Measurements from ENCODE around the gene LAMA4.

Gene LAMA4

DNA sequence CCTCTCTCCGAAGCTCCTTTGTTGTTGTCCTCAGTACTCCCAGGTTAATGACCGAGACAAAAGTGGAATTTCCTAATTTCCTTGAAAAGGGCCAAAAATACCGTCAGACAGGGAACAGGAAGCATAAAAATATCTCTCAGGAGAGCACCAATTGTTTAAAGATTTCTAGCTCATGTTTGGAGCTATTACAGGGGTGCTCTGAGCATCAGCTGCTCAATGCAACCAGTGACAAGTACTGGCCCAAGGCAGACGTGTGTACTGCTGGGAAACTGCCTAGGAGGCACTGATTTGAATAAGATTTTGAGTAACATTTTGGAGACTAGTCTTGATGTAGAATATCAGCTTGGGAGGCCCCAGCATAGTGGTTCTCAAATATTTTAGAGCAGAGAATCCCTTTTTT, 17.3 kb downstream of the LAMA4 start:
- no peak for DNase-seq

- no peak for DNase-seq
Observed at GRCh38 chr6:112235956-112236355, 18.4 kb downstream of the LAMA4 start.

- DNase-seq = peak; percentile 52
Observed at GRCh38 chr6:112234601-112235000, 19.8 kb downstream of the LAMA4 start.

GRCh38 chr6:112233847-112234246, 20.5 kb downstream of the LAMA4 start:
- peak; percentile 90 for DNase-seq

DNA sequence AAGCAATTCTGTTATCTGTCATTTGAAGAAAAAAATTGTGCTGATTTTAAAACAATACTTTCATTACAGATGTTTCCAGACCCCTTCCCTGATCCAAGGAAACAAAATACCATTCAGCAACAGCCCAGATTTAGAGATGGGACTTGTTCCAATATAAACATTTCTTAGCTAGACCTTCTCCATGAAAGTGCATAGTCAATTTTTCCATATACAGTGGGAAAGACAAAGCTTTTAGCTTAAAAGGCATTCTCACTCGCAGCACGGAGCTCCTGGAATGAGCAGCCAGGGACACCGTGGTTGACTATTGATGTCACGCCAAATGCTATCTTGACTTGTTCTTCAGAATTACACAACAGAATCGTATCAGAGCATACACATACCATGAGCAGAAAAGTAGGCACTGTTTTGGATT, 21.5 kb downstream of the LAMA4 start:
- peak; percentile 90 for DNase-seq

GRCh38 chr6:112231594-112232060, 22.7 kb downstream of the LAMA4 start:
- no peak for DNase-seq

- DNase-seq = no peak
Observed at GRCh38 chr6:112231164-112231563, 23.2 kb downstream of the LAMA4 start.

DNA sequence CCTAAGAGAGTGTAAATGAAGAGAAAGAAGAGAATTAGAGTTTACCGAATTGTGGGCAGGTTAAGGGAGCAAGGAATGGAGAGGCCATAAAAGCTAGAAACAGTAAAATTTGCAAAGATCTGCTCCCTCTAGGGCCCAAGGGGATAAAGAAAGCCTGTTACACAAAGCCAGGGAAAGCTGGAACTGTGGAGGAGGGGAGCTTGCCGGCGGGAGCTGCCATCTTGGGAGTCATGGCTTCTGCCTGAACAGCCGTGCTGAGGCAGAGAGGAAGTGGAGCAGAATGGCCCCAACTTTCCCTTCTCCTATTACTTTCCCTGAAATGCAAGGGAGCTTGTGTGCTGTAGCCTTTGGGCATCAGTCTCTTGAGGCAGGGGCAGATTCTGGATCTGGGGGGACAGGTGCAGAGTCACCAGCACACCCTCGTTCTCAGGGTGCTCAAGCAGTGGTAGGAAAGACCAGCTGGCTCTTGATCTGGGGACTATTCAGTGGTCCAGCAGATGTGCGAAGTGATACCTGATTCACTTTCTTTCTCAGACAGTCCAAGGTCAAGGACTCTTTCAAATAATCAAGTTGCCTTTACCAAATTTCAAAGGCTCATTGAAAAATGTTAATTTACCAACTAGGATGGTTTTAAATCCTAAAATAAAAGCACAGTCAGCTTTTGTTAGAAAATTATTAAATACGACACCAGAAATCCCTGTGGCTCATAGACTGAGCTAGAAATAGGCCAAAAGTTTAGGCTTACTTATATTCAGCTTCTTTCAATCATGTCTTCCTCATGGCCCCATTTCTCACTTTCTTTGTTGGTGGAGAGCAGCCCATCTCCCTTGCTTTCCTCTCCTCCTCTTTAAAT, 25.7 kb downstream of the LAMA4 start:
- no peak for DNase-seq

GRCh38 chr6:112227992-112228391, 26.4 kb downstream of the LAMA4 start:
- no peak for DNase-seq

GRCh38 chr6:112227411-112227810, 27.0 kb downstream of the LAMA4 start:
- DNase-seq = no peak

DNA sequence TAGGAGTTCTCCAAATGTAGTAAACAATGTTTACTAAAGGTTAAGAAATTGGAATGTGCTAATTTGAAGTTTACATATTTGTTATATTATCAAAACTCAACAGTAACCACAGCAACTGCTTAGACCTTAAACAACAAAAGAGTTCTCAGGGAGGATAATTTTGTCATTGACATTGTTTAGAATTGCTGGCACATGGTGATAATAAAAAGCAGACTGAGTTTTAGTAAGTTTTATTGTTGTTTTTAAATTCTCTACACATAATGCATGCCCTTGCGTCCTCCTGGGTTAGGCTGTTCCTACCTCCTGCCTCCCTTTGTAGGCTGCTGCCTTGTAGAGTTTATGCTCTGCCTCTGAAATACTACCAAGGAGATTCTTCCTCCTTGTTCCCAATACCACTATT, 28.7 kb downstream of the LAMA4 start:
- DNase-seq = no peak

GRCh38 chr6:112224088-112224487, 30.3 kb downstream of the LAMA4 start:
- no peak for DNase-seq

DNA sequence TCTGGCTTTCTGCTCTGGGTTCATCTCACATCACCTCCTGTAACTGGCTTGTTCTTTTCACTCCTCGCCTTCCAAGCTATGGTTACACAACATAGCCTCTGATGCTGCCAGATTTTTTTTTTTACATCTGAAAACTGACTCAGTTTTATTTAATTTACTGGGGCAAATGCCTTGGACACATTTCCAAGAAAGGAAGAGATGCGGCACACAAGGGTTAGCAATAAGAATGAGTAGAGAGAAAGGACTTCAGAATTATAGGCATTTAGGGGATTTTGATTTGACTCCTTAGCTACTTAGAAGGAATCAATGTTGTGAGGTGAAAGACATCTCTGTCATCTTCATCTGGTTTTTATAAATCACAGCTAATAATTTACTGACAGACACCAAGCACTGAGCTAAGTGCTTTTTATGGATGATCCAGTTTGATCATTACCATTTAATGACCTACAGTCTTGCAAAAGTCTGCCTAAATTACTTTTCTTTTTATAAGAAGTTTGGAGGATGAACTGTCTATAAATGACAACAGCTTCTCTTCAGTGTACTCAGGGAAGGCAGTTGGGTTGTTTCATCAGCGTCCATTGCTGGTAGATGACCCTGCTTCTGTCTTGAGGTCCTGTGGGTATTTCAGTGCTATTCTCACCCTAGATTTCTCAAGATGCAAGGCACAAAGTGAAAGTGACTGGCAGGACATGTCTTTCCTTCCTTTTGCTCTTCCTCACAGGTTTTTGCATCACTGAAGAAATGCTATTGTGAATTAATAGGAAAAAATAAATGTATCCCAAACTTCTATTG, 31.1 kb downstream of the LAMA4 start:
- peak; percentile 87 for DNase-seq

DNA sequence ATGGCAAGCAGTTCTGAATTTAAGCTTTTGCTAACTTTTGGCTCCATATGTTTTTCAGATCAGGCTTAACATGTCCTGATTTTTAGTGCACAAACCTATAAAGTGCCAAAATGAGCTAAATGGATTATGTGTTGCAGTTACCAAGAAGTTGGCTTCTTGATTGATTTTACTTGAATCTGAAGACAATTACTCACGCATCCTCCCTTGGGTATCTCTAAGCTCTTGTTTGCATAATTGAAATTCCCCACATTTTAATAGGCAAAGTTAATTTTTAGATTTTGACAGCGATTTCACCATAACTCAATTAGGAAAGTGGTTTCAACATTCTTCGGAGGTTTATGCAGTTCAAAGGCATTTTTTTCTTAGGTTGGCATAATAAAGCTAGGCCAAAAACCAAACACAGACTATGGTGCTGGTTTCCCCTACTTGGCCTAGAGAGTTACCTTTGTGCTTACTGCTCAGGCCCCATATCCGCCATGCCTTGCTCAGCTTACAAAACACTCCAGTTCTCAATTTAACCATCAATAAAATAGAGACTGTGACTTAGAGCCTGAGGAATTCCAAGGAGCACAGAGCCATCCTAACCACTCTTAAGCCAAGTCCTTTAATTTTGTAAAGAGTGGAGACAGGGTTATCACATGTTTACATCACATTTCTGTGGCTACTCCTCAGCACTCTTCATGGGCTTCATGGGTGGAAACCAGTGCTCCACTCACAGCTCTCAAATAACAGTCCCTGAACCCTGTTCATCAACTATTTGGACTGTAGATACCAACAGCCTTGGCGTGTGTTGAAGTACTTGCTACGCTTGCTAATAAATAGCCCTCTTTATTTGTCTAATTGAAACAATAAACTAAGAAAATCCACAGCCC, 32.1 kb downstream of the LAMA4 start:
- peak; percentile 80 for DNase-seq

DNA sequence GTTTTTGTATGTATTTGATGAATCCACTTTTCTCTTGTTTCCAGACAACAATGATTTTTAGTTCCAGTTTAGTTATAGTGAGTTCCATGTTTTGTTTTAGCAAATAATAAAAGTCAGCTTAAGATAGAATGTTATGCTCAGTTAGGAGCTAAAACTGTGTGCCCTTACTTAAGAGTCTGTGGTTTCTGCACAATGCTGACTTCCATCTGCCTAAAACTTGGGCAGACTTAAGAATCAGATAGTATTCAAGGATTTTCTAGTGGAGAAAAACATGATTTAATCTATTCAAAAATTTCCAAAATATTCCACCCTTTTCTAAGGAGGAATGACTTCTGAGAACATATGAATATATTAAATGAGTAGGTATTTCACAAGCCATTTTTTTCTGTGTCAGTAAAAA, 32.8 kb downstream of the LAMA4 start:
- peak; percentile 29 for DNase-seq

GRCh38 chr6:112218563-112218962, 35.8 kb downstream of the LAMA4 start:
- no peak for DNase-seq

DNA sequence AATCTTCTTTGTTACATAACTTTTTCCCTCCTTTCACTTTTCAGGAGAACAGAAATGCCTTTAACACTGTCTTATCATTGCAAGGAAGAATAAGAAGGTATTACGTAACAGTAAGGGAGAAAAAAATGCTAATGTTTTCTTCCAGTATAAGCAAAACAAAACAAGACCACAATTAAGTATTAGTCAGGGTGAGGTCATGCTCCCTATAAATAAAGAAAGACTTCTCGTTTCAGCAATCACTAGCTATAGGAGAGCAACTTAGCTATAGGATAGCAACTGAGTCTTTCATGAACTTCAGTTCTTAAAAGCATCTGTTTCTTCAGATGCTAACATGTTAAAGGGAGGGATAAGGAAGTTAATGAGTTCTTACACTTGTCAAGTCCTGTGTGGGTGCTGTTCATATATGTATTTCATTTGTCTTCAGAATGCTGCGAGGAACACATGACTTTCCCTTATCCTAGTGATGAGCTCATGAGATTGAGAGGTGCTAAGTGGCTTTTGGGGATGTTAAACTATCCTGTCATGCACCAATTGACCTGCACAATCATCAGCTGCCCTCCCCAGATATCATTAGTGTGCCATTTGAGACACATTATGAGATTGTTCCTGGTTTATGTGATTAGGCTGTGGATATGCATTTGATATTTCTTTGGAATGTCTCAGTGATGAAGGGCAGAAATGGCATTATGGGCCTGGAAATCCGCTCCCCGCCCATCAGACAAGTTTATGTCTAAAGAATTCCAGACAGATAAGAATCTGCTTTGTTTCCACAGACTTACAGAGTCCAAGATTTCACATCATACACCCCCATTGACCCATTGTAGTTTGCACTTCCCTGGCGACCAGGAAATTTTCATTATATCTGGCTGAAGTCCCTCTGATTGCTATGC, 37.5 kb downstream of the LAMA4 start:
- DNase-seq = peak; percentile 82

- peak; percentile 60 for DNase-seq
Observed at GRCh38 chr6:112215488-112216284, 38.7 kb downstream of the LAMA4 start.

DNA sequence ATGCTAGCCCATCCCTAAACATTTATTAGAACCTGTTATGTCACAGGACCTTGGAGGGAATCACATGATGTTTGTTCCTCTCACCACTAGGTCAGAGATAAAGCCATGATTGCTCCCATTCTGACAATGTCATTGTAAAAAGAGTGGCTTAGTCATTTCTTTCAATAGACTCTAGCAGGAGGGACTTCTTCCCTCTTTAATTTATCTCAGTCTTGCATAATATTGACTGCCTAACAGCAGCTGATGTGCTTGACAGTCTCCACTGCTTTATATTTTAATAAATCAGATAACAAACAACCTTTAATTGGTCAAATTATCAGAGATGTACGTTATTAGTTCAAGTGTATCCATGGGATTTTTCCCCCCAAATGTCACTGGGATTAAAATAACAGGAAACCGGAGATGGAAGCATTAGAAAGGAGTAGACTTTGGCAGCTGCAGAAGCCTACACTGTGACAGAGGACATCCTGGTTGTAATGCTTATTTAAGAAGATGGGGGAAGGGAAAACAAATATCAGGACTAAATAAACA, 39.6 kb downstream of the LAMA4 start:
- DNase-seq = no peak

DNA sequence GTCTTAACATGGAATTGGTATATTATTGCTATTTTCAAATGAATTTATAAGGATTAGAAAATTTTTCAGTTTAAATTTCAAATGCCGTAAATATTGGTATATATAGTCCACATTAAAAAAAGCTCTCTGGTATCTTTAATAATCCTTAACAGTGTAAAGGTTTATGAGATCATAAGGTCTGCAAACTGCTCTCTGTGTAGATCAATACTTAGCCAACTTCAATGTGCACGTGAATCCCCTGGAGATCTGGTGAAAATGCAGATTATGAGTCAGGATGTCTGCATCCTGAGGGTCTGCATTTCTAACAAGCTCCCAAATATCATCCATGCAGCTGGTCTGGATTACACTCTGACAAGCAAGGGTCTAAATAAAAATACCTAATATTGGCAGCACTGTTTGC, 43.5 kb downstream of the LAMA4 start:
- DNase-seq = no peak

- DNase-seq = no peak
Observed at GRCh38 chr6:112209131-112209530, 45.2 kb downstream of the LAMA4 start.
